A549 (cell line): ENCODE results near the gene SUFU. TPM values are rescaled to one million over a fixed set of nuclear protein-coding genes. Genes with fewer than 3 reads are reported as not detected.

Experiments
- ATAC-seq, 2 experiments: fragments of 200-7000 bp in 1 of 2; fragments of >200 bp in 1 of 2; cut with Nextera tagmentation in 1 of 2; cut with Tn5 transposase in 1 of 2; 3 replicates each; pipeline versions ENCODE4 v1.8.0 to v1.9.1; 2018 to 2020; ENCODE audit warnings: mild to moderate bottlenecking in 1 of 2, moderate library complexity in 1 of 2
- CTCF ChIA-PET: fragments of 300-600 bp; sonication (Branson Sonifier 250); formaldehyde crosslinking; extraction: SDS; loops from one replicate; lab custom pipeline; 2021; ENCODE audit warnings: antibody characterized with exemption, inconsistent platforms; lab: Yijun Ruan, JAX
- POLR2A ChIA-PET: fragments of 350-600 bp; formaldehyde crosslinking; extraction: SDS; loops from one replicate; lab custom pipeline; 2021; ENCODE audit warnings: antibody characterized with exemption, inconsistent platforms; lab: Yijun Ruan, JAX
- DNase-seq, 2 experiments: peaks; one replicate each; pipeline versions ENCODE4 v3.0.0 to v3.0.0-alpha.2; 2011 to 2016; ENCODE audit warnings: low read depth in 1 of 2, low spot score in 1 of 2
- FAIRE-seq: peaks from 2 replicates; lab custom pipeline; 2011; peaks lifted over from hg19 to GRCh38; lab: Jason Lieb, UNC
- H3K27ac ChIP-seq, 2 experiments: fragments of >200 bp; sonication (Bioruptor Twin); formaldehyde crosslinking; 3 replicates each; pipeline ENCODE4 v1.5.1; 2016 to 2017
- H3K4me1 ChIP-seq: fragments of >200 bp; sonication (Bioruptor Twin); formaldehyde crosslinking; 3 replicates; pipeline ENCODE4 v1.6.1; 2016
- H3K4me2 ChIP-seq: fragments of >200 bp; sonication (Bioruptor Twin); formaldehyde crosslinking; 3 replicates; pipeline ENCODE4 v1.6.1; 2016
- H3K4me3 ChIP-seq: fragments of >200 bp; sonication (Bioruptor Twin); formaldehyde crosslinking; 3 replicates; pipeline ENCODE4 v1.5.1; 2016
- H3K9me3 ChIP-seq: fragments of >200 bp; sonication (Bioruptor Twin); formaldehyde crosslinking; 3 replicates; pipeline ENCODE4 v1.6.1; 2016
- CBX8 ChIP-seq: fragments of 200-600 bp; sonication (generic); IDR thresholded peaks from 2 replicates; pipeline ENCODE4 v1.6.1; 2016
- CEBPB ChIP-seq, 2 experiments: fragments of >200 bp in 1 of 2; sonication (Bioruptor Twin) in 1 of 2; formaldehyde crosslinking in 1 of 2; IDR thresholded peaks; 2 replicates each; pipeline ENCODE4 v1.6.1; 2012 to 2016
- E2F6 ChIP-seq: IDR thresholded peaks from 2 replicates; pipeline ENCODE4 v1.6.1; 2012; ENCODE audit warnings: low read depth, borderline replicate concordance
- EHF ChIP-seq: fragments of 250-450 bp; sonication (Bioruptor Pico); IDR thresholded peaks from 2 replicates; pipeline ENCODE4 v1.5.0; 2020; ENCODE audit warnings: mild to moderate bottlenecking
- ESRRA ChIP-seq: fragments of 150-350 bp; IDR thresholded peaks from 2 replicates; pipeline ENCODE4 v1.6.1; 2014; ENCODE audit warnings: mild to moderate bottlenecking, low read length, borderline replicate concordance
- FOXS1 ChIP-seq: fragments of 250-450 bp; sonication (Bioruptor Pico); IDR thresholded peaks from 2 replicates; pipeline ENCODE4 v1.5.0; 2020; ENCODE audit warnings: mild to moderate bottlenecking, moderate library complexity
- HDAC2 ChIP-seq: fragments of 200-600 bp; sonication (generic); IDR thresholded peaks from 2 replicates; pipeline ENCODE4 v1.6.1; 2016
- HEYL ChIP-seq: fragments of 250-450 bp; sonication (Bioruptor Pico); IDR thresholded peaks from 2 replicates; pipeline ENCODE4 v1.8.0; 2021; ENCODE audit warnings: mild to moderate bottlenecking, moderate library complexity
- HOXB13 ChIP-seq: fragments of 250-450 bp; sonication (Bioruptor Pico); IDR thresholded peaks from 2 replicates; pipeline ENCODE4 v1.5.0; 2020; ENCODE audit warnings: low read depth, mild to moderate bottlenecking, moderate library complexity
- HOXB5 ChIP-seq: fragments of 250-450 bp; sonication (Bioruptor Pico); IDR thresholded peaks from 2 replicates; pipeline ENCODE4 v1.5.0; 2020; ENCODE audit warnings: mild to moderate bottlenecking, moderate library complexity
- JUNB ChIP-seq: fragments of >200 bp; sonication (Bioruptor Twin); formaldehyde crosslinking; IDR thresholded peaks from 2 replicates; pipeline ENCODE4 v1.6.1; 2016
- KDM1A ChIP-seq: fragments of 200-600 bp; sonication (generic); IDR thresholded peaks from 2 replicates; pipeline ENCODE4 v1.6.1; 2016; ENCODE audit warnings: low read depth, mild to moderate bottlenecking
- KDM5A ChIP-seq: fragments of 200-600 bp; sonication (generic); IDR thresholded peaks from 2 replicates; pipeline ENCODE4 v1.6.1; 2016; ENCODE audit warnings: antibody characterized with exemption, mild to moderate bottlenecking
- MAFK ChIP-seq: fragments of 450-650 bp; IDR thresholded peaks from 2 replicates; pipeline ENCODE4 v1.6.1; 2014; ENCODE audit not compliant: partially characterized antibody
- MAZ ChIP-seq: fragments of 150-350 bp; IDR thresholded peaks from 2 replicates; pipeline ENCODE4 v1.6.1; 2014; ENCODE audit warnings: antibody characterized with exemption, low read depth, low read length, borderline replicate concordance
- NFE2L2 ChIP-seq: fragments of 150-350 bp; conservative IDR thresholded peaks from 2 replicates; pipeline ENCODE4 v1.6.1; 2014; ENCODE audit warnings: low read length
- NR3C1 ChIP-seq: fragments of >200 bp; sonication (Bioruptor Twin); formaldehyde crosslinking; IDR thresholded peaks from 3 replicates; pipeline ENCODE4 v1.6.1; 2017
- POLR2AphosphoS2 ChIP-seq: conservative IDR thresholded peaks from 2 replicates; pipeline ENCODE4 v1.6.1; 2012; ENCODE audit warnings: low read length, improper control_type of control experiment, inconsistent platforms
- RAD21 ChIP-seq, 2 experiments: fragments of >200 bp in 1 of 2; sonication (Bioruptor Twin) in 1 of 2; formaldehyde crosslinking in 1 of 2; IDR thresholded peaks in 1 of 2; conservative IDR thresholded peaks in 1 of 2; 2 replicates in 1 of 2; 3 replicates in 1 of 2; pipeline ENCODE4 v1.6.1; 2012 to 2018; ENCODE audit warnings: inconsistent platforms in 1 of 2
- RNF2 ChIP-seq: fragments of 200-600 bp; sonication (generic); IDR thresholded peaks from 2 replicates; pipeline ENCODE4 v1.6.1; 2016; ENCODE audit warnings: low read depth, mild to moderate bottlenecking, antibody characterized with exemption, moderate library complexity, borderline replicate concordance
- SMC3 ChIP-seq: fragments of >200 bp; sonication (Bioruptor Twin); formaldehyde crosslinking; IDR thresholded peaks from 3 replicates; pipeline ENCODE4 v1.6.1; 2018; ENCODE audit warnings: inconsistent platforms
- TFCP2L1 ChIP-seq: fragments of 250-450 bp; sonication (Bioruptor Pico); IDR thresholded peaks from 2 replicates; pipeline ENCODE4 v1.5.0; 2021; ENCODE audit warnings: mild to moderate bottlenecking
- ZC3H11A ChIP-seq: fragments of 450-650 bp; IDR thresholded peaks from 2 replicates; pipeline ENCODE4 v1.6.1; 2014; ENCODE audit warnings: antibody characterized with exemption, mild to moderate bottlenecking
- ZFP36 ChIP-seq: fragments of 450-650 bp; IDR thresholded peaks from 2 replicates; pipeline ENCODE4 v1.6.1; 2014; ENCODE audit warnings: borderline replicate concordance; ENCODE audit not compliant: partially characterized antibody
- ZNF302 ChIP-seq: fragments of 250-450 bp; sonication (Bioruptor Pico); IDR thresholded peaks from 2 replicates; pipeline ENCODE4 v1.9.0; 2021; ENCODE audit warnings: inconsistent platforms, mild to moderate bottlenecking, moderate library complexity
- WGBS: methylation state at CpG from one replicate; pipeline ENCODE4 v1.1.6; 2017; ENCODE audit errors: missing lambda C conversion rate; 5-methylcytosine and 5-hydroxymethylcytosine counted together
- polyA plus RNA-seq, 4 experiments: library from polyadenylated mRNA; depleted of rRNA in 3 of 4; stranded (reverse); fragments of >200 nt; fragmentation: RNase III in 1 of 4; extraction: RNeasy Plus Mini Kit Qiagen cat#74134 plus additional on column Dnase treatment in 1 of 4; gene quantifications; 2 replicates in 3 of 4; 3 replicates in 1 of 4; pipeline ENCODE4 v1.2.3, GENCODE V29; 2011 to 2017
- TF ChIP-seq, protein P1 (sequence below): fragments of 450-650 bp; IDR thresholded peaks from 2 replicates; pipeline ENCODE4 v1.6.1; 2014; ENCODE audit warnings: antibody characterized with exemption
- TF ChIP-seq, protein P2 (sequence below): fragments of >200 bp; sonication (Bioruptor Twin); formaldehyde crosslinking; IDR thresholded peaks from 2 replicates; pipeline ENCODE4 v1.6.1; 2016
- TF ChIP-seq, protein P3 (sequence below): fragments of 150-350 bp; IDR thresholded peaks from 2 replicates; pipeline ENCODE4 v1.6.1; 2014; ENCODE audit warnings: low read depth, mild to moderate bottlenecking, low read length

The SUFU gene
- polyA plus RNA-seq, 2 of the 4 experiments (the other 2 are of a cell fraction) = 3.7 to 5.5 TPM

DNA sequence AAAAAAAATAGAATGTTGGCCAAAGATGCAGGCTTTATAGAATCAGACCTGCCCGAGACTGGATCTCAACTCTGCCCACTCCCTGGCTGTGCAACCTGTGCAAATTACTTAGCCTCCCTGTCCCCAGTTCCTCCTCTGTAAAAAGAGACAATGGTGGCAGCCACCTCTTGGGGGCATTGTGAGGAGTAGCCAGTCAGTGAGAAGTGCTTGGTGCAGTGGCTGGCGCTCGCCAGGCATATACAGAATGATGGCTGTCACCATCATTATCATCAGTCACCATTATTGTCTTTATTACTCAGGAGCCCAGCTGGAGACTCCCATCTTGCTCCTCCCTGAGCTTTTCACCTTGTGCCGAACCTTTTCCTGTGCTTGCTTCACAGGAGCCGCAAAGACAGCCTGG, 111.1 kb downstream of the SUFU start:
- Histone ChIP-seq H3K4me3 (no peak overlapping the region), H3K4me1 (peaks cover 5% of the 10 kb centered on the region), H3K9me3 (no peaks in the 10 kb centered on the region), H3K4me2 (no peak overlapping the region), H3K27ac (no peak overlapping the region)
- TF ChIP-seq, protein P1, sequence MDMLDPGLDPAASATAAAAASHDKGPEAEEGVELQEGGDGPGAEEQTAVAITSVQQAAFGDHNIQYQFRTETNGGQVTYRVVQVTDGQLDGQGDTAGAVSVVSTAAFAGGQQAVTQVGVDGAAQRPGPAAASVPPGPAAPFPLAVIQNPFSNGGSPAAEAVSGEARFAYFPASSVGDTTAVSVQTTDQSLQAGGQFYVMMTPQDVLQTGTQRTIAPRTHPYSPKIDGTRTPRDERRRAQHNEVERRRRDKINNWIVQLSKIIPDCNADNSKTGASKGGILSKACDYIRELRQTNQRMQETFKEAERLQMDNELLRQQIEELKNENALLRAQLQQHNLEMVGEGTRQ = no peak
- no peak for TF ChIP-seq ZNF302 (CRISPR knock-in tag)
- TF ChIP-seq RNF2 = no peak
- TF ChIP-seq RAD21 (conservative IDR thresholded peaks at IDR 0.05 in 1 of 2, IDR thresholded peaks at IDR 0.05 in 1 of 2) = no peak
- no peak for TF ChIP-seq NFE2L2
- TF ChIP-seq FOXS1 (CRISPR knock-in tag) = no peak
- TF ChIP-seq ZC3H11A = no peak
- TF ChIP-seq TFCP2L1 (CRISPR knock-in tag) = no peak
- no peak for TF ChIP-seq CBX8
- no peak for TF ChIP-seq JUNB
- no peak for TF ChIP-seq KDM5A
- no peak for TF ChIP-seq HOXB13 (CRISPR knock-in tag)
- no peak for TF ChIP-seq NR3C1
- TF ChIP-seq CEBPB (IDR thresholded peaks at IDR 0.05) = no peak
- no peak for TF ChIP-seq MAZ
- TF ChIP-seq ZFP36 = no peak
- FAIRE-seq (no peak), DNase-seq (no peak), ATAC-seq (no peak)
- POLR2A ChIA-PET = no interaction called here
- 84% methylated on average over 5 of the region's 5 CpGs for WGBS
- CTCF ChIA-PET = interaction anchor here (0.8 to 3.4 kb wide), 7 partner anchors 9 to 51 kb away, joined by 3 to 11 read pairs (median 5); partner anchors contain the start of gene TRIM8

DNA sequence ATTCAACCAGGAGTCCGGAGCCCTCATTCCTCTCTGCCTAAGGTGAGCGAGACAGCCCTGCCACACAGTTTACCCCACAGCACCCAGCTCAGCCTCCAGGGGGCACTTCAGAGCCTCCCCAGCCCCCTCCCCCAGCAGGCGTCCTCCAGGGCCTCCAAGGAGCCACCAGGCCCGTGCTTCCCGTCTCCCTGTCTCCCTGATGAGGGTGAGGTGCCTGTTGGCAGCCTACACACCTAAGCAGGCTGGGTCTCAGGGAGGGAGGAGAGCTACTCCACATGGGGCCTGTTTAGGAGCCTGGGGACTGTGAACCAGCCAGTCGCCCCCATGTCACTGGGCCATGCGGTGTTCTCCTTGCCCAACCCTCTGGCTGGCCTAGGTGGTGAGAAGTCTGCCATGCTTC, 111.6 kb downstream of the SUFU start:
- WGBS = 80% methylated on average over 5 of the region's 7 CpGs
- no peak overlapping the region for H3K27ac ChIP-seq
- H3K4me1 ChIP-seq = peaks cover 5% of the 10 kb centered on the region
- H3K9me3 ChIP-seq = no peaks in the 10 kb centered on the region
- DNase-seq (peak in 1 of 2 experiments; percentile 20), ATAC-seq (peak; percentile 39 to 84; a peak in 3 of 6 replicates), FAIRE-seq (no peak)
- ChIA-PET CTCF (interaction anchor here (0.6 to 3.4 kb wide), 8 partner anchors 9 to 91 kb away, joined by 3 to 11 read pairs (median 4); partner anchors contain the start of gene TRIM8), POLR2A (no interaction called here)
- no peak overlapping the region for H3K4me3 ChIP-seq
- no peak for TF ChIP-seq MAFK
- TF ChIP-seq, protein P2, sequence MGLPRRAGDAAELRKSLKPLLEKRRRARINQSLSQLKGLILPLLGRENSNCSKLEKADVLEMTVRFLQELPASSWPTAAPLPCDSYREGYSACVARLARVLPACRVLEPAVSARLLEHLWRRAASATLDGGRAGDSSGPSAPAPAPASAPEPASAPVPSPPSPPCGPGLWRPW = no peak
- TF ChIP-seq ESRRA = no peak
- no peak for TF ChIP-seq HEYL (CRISPR knock-in tag)
- TF ChIP-seq KDM5A = no peak
- TF ChIP-seq HOXB5 (CRISPR knock-in tag) = no peak
- TF ChIP-seq E2F6 = no peak
- no peak for TF ChIP-seq HDAC2
- no peak for TF ChIP-seq HOXB13 (CRISPR knock-in tag)
- TF ChIP-seq EHF = no peak
- TF ChIP-seq, protein P3, sequence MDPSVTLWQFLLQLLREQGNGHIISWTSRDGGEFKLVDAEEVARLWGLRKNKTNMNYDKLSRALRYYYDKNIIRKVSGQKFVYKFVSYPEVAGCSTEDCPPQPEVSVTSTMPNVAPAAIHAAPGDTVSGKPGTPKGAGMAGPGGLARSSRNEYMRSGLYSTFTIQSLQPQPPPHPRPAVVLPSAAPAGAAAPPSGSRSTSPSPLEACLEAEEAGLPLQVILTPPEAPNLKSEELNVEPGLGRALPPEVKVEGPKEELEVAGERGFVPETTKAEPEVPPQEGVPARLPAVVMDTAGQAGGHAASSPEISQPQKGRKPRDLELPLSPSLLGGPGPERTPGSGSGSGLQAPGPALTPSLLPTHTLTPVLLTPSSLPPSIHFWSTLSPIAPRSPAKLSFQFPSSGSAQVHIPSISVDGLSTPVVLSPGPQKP = no peak
- no peak for TF ChIP-seq KDM1A
- no peak for TF ChIP-seq SMC3
- no peak for TF ChIP-seq POLR2AphosphoS2
- no peak overlapping the region for H3K4me2 ChIP-seq
